GM12801 (cell line): ENCODE data around the gene PSKH1.

Experiments
- CTCF ChIP-seq: IDR thresholded peaks from one replicate; pipeline ENCODE4 v1.5.1; 2011; ENCODE audit warnings: control low read depth; ENCODE audit not compliant: insufficient read length; ENCODE audit errors: extremely low read depth

The PSKH1 gene

DNA sequence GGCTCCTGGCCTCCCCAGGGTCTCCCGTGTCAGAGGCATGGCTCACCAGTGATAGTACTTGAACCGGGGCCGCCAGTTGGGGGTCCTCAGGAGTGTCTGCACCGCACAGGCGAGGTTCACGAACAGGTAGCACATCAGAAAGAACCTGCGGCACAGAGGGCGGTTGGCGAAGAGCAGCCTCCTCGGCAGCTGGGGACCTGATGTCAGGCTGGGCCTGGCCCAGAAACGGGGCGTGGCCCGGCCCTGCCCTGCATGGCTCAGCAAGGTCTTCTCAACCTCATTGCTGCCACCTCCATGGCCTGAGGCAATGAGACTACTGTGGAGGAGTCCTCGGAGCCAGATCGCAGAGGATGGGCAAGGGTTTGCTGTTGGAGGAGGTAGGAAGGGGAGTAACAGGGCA is 55.0 kb downstream of the PSKH1 start:
- TF ChIP-seq CTCF, result no peak

GRCh38 chr16:67949645-67950044 is 56.6 kb downstream of the PSKH1 start:
- TF ChIP-seq CTCF, result no peak

DNA sequence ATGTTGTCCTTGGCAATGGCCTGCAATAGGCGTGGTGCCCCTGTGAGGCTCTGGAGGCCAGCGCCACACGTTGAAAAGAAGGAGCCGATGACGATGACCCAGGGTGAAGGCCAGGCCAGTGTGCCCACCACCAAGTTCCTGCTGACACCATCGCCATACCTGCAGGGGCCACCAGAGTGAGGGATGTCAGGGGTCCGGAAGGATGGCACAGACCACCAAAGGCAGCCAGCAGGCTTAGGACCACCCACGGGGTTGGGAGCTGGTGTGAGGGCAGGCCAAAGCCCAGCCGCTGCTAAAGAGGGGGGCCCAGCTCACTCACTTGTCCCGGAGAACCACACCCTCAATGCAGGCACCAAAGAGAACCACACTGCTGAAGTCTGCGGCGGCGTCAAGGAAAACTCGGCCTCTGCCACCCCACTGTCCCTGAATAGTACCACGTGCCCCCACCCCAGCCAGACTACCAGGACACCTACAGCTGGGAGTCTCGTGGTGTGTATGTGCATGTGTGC is 57.3 kb downstream of the PSKH1 start:
- no peak for TF ChIP-seq CTCF

- TF ChIP-seq CTCF, result no peak
Observed at GRCh38 chr16:67951485-67951884, 58.4 kb downstream of the PSKH1 start.

GRCh38 chr16:67953641-67954375 is 60.8 kb downstream of the PSKH1 start:
- TF ChIP-seq CTCF, result no peak

DNA sequence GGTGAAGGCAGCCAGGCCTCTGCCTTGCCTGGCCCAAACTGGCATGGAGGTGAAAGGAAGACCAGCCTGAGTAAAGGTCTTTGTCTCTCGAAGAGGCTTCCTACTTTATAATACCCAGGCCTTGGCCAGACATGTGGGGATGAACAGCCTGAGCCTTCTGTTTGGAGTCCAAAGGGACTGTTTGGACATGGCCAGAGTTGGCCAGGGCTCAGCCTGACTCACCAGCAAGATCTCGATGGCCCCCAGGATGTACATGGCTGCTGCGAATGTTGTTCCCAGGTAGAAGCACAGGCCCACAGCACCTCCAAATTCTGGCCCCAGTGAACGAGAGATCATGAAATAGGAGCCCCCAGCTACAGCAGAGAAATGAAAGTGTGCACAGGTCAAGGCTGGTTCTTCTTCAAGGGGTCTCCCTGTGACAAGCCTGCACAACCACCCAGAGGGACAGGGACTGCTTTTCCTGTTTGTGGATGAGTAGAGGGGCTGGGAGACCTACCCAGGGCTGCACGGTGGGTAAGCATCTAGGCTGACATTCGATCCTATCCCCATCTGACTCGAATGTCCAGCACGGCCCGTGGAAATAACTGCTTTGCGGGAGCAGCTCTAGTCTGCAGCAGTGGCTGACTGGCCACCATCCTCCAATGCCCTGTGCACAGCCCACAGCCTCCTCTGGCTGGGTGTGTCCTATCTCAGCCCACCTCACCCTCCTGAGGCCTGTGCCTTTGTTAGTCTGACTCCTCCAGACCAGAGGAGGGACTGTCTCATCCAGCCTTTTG is 61.6 kb downstream of the PSKH1 start:
- no peak for TF ChIP-seq CTCF

DNA sequence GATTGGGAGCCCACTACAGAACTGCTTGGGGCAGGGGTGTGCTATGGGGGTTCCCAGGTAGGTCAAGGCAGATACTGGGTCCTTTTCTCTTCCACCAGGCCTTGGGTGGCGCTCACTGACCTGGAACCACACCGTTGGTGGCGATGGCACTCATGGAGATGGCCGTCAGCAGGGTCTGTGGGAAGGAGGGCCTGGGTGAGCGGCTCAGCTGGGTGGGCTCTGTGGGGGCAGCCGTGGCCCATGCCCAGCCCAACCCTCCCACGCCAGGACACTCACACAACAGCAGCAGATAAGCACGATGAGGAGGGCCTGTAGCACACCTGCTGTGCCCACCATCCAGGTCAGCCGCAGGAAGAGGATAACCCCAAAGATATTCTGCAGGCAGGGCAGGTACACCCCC is 64.6 kb downstream of the PSKH1 start:
- TF ChIP-seq CTCF, result no peak
